Measurements from ENCODE around the gene PPP6R2. TPM values are rescaled to one million over a fixed set of nuclear protein-coding genes. Genes with fewer than 3 reads are reported as not detected.

The PPP6R2 gene
- total RNA-seq, 1 experiment from 2014 or later = 42.6 TPM

DNA sequence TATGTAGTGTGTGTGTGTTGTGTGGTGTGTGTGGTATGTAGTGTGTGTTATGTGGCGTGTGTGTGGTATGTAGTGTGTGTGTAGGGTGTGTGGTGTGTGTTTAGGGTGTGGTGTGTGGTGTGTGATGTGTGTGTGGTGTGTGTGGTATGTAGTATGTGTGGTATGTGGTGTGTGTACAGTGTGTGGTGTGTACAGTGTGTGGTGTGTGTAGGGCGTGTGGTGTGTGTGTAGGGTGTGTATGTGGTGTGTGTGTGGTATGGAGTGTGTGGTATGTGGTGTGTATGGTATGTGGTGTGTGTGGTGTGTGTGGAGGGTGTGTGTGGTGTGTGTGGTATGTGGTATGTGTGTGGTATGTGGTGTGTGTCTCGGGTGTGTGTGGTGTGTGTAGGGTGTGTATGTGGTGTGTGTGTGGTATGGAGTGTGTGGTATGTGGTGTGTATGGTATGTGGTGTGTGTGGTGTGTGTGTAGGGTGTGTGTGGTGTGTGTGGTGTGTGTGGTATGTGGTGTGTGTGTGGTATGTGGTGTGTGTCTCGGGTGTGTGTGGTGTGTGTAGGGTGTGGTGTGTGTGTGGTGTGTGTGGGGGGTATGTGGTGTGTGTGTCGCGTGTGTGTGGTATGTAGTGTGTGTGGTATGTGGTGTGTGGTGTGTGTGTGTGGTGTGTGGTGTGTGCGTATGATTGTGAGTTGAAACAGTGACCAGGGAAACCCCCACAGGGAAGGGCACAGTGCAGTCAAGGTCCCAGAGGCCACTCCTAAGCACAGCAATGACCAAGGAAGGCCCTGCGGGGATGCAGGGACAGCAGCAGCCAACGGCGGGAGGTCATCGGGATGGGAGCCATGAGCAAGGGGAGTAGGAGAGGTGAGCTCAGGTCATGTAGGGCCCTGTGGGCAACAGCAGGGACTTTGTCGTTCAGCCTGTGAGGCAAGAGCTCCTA is 2.9 kb upstream of the PPP6R2 start:
- Mint-ChIP-seq H3K4me3 (no peak overlapping the region), H3K27ac (no peak overlapping the region)
- DNase-seq = no peak

More for the DNA sequence above, 2.9 kb upstream of the PPP6R2 start:
- H3K4me1 ChIP-seq (ENCODE audit: insufficient read depth, low read length) = no peaks in the 10 kb centered on the region
- 100% methylated on average over 7 of the region's 12 CpGs for WGBS (ENCODE audit: extremely low coverage, insufficient read length, low lambda C conversion rate)
- no peak overlapping the region for H3K4me2 ChIP-seq (ENCODE audit: insufficient read depth, insufficient read length, low read length)
- H2BK20ac ChIP-seq (ENCODE audit: low read depth, low read length, poor library complexity, severe bottlenecking) = no peak overlapping the region
- no peaks in the 10 kb centered on the region for H3K79me2 ChIP-seq (ENCODE audit: insufficient read depth, low read length)
- H2BK5ac ChIP-seq (ENCODE audit: insufficient read length, low read length) = no peak overlapping the region
- Mint-ChIP-seq H3K27me3 (ENCODE audit: low read depth) (no peaks in the 10 kb centered on the region; the same call in none of the 2 replicates), H3K36me3 (ENCODE audit: insufficient read depth in 1 of 3, low read depth in 3 of 3) (no peaks in the 10 kb centered on the region), H3K9me3 (no peaks in the 10 kb centered on the region), H3K4me1 (no peaks in the 10 kb centered on the region)
- no peak overlapping the region for H2BK12ac ChIP-seq (ENCODE audit: insufficient read length, low read depth, low read length)
- no peaks in the 10 kb centered on the region for H4K20me1 ChIP-seq (ENCODE audit: control insufficient read depth, insufficient read depth, insufficient read length)
- H4K5ac ChIP-seq (ENCODE audit: insufficient read length, low read depth, low read length) = no peak overlapping the region
- peaks cover 9% of the 10 kb centered on the region for H3K23me2 ChIP-seq (ENCODE audit: insufficient read length, low read depth, low read length, poor library complexity, severe bottlenecking)
- no peak overlapping the region for H2AFZ ChIP-seq (ENCODE audit: low read length)
- no peak overlapping the region for H3T11ph ChIP-seq (ENCODE audit: low read length)
- H3K27me3 ChIP-seq (ENCODE audit: insufficient read depth, low read length) = no peaks in the 10 kb centered on the region
- no peak overlapping the region for H3K23ac ChIP-seq (ENCODE audit: insufficient read length, low read depth, low read length)
- no peak overlapping the region for H3K27ac ChIP-seq (ENCODE audit: insufficient read length, low read depth, low read length)
- no peak overlapping the region for H3K4ac ChIP-seq (ENCODE audit: low read depth, low read length)
- no peak overlapping the region for H3K14ac ChIP-seq (ENCODE audit: insufficient read depth, low read length)
- no peak overlapping the region for H4K91ac ChIP-seq (ENCODE audit: insufficient read length, low read depth, low read length)
- no peak overlapping the region for H3K18ac ChIP-seq (ENCODE audit: insufficient read length, low read depth, low read length)
- H3K9me3 ChIP-seq (ENCODE audit: control insufficient read depth, low read depth, low read length) = no peaks in the 10 kb centered on the region
- TF ChIP-seq, protein P1, sequence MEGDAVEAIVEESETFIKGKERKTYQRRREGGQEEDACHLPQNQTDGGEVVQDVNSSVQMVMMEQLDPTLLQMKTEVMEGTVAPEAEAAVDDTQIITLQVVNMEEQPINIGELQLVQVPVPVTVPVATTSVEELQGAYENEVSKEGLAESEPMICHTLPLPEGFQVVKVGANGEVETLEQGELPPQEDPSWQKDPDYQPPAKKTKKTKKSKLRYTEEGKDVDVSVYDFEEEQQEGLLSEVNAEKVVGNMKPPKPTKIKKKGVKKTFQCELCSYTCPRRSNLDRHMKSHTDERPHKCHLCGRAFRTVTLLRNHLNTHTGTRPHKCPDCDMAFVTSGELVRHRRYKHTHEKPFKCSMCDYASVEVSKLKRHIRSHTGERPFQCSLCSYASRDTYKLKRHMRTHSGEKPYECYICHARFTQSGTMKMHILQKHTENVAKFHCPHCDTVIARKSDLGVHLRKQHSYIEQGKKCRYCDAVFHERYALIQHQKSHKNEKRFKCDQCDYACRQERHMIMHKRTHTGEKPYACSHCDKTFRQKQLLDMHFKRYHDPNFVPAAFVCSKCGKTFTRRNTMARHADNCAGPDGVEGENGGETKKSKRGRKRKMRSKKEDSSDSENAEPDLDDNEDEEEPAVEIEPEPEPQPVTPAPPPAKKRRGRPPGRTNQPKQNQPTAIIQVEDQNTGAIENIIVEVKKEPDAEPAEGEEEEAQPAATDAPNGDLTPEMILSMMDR (conservative IDR thresholded peaks at IDR 0.05) = no peak
- no peak overlapping the region for H3K9ac ChIP-seq (ENCODE audit: extremely low read depth, insufficient read length, low read length)
- H2AK5ac ChIP-seq (ENCODE audit: insufficient read length, low read length) = no peak overlapping the region
- no peak overlapping the region for H3K56ac ChIP-seq (ENCODE audit: insufficient read length, low read depth, low read length)
- H3K79me1 ChIP-seq (ENCODE audit: insufficient read depth, low read depth, low read length, poor library complexity, severe bottlenecking) = no peaks in the 10 kb centered on the region
- H2BK120ac ChIP-seq (ENCODE audit: low read depth, low read length, poor library complexity, severe bottlenecking) = no peak overlapping the region
- no peak overlapping the region for H4K8ac ChIP-seq (replicated peaks; ENCODE audit: insufficient read length, low read depth, low read length)
- no peak overlapping the region for H2BK15ac ChIP-seq (ENCODE audit: low read depth, low read length)

Measured in H9 (cell line).